ENCODE results near the gene PGPEP1. TPM values are rescaled to one million over a fixed set of nuclear protein-coding genes. Genes with fewer than 3 reads are reported as not detected.

Gene PGPEP1
- total RNA-seq, 2 donors from 2014 or later = 38.9 to 46.0 TPM

DNA sequence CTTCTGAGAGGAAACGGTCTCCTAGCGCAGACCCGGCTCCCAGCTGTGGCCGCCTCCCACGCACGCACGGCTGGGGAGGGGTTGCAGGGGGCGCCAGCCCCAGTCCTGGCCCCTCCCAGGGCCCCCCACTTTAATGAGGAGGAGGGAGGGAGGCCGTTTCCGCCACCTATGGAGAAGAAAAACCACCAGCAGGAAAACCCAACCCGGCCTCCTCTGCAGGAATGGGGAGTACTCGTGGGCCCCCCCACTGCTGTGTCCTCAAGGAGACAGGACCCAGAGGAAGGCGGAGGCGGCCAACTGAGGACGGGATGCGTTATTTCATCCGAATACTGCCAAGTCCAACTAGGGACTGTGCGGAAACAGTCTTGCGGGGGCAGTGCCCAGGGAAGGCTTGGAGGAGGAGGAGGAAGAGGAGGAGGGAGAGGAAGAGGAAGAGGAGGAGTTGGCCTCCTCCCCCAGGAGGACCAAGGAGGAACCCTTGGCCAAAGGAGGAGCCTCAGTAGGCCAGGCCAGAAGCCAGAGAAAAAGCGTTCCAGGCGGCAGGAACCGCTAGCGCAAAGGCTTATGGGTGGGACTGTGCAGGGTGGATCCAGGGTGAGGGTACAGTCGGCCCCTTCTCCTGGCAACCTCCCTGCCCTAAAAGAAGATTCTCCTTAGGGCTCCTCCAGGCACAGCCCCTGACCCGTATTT, 74.9 kb downstream of the PGPEP1 start:
- ATAC-seq (replicated peaks) = no peak
- peak overlapping the region; percentile 83 for H3K4me3 Mint-ChIP-seq
- peaks cover 4% of the 10 kb centered on the region for H3K36me3 Mint-ChIP-seq (ENCODE audit: low read depth)
- no peak overlapping the region for H3K27ac Mint-ChIP-seq
- no peaks in the 10 kb centered on the region for H3K27me3 Mint-ChIP-seq
- H3K9me3 Mint-ChIP-seq = no peaks in the 10 kb centered on the region
- peaks cover 11% of the 10 kb centered on the region for H3K4me1 Mint-ChIP-seq

DNA sequence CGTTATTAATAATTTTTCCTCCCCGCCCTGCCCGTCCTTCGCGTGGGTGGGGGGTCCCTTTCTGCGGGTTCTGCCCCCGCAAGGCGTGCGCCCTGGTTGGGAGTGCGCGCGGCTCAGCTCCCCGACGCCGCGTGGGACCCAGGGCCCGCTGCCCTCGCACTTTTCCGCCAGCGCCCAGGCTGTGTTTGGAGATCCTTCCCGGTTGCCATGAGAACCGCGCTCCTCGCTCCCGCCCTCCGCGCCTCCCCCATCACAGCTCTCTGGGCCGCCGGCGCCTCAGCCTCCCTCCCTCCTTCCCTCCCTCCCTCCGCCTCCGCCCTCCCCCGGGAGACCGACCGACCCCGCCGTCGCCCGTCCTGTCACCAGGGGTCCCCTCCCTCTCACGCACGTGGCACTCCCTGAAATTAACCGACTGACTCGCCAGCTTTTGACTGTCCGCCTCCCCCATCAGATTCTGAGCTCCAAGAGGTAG, 76.4 kb downstream of the PGPEP1 start:
- peak; percentile 14 for ATAC-seq (replicated peaks)
- Mint-ChIP-seq H3K9me3 (no peaks in the 10 kb centered on the region), H3K27ac (peak overlapping the region; percentile 47), H3K36me3 (ENCODE audit: low read depth) (peaks cover 12% of the 10 kb centered on the region), H3K4me3 (peak overlapping the region; percentile 83), H3K27me3 (no peaks in the 10 kb centered on the region), H3K4me1 (peaks cover 20% of the 10 kb centered on the region)

DNA sequence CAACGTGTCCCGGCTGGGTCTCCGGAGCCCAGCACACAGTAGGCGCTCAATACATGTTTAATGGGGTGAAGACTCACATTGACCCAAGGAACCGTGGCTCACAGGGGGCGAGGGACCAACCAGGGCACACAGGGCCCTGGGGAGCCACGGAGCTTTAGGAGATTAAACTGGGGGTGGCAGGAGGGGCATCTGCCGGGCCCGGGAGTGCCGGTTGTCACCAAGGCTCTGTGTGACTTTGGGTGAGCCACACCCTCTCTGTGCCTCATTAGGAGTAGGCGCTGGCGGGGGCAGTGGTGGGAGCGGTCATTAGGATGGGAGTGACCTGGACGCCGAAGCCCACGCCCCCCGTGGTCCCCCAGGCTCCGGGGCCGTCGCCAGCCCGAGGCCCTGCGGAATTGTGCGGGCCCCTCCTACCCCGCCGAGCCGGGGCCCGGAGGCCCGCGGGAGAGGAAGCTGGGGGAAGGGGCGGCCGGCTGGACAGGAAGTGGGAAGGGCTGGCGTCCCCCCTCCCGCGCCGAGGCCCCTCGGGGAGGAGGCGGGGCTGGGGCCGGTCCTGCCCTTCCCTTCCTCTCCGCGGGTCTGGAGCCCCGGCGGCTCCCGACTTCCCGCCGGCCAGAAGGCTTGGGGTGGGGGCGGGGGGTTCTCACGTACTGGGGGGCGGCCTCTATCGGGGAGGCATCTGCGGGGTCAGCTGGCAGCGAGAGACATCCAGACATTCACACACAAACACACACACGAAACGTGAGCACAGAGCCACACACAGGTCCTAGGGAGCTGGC, 77.0 kb downstream of the PGPEP1 start:
- no peaks in the 10 kb centered on the region for H3K27me3 Mint-ChIP-seq
- no peak for ATAC-seq (replicated peaks)
- H3K27ac Mint-ChIP-seq = peak overlapping the region; percentile 47

DNA sequence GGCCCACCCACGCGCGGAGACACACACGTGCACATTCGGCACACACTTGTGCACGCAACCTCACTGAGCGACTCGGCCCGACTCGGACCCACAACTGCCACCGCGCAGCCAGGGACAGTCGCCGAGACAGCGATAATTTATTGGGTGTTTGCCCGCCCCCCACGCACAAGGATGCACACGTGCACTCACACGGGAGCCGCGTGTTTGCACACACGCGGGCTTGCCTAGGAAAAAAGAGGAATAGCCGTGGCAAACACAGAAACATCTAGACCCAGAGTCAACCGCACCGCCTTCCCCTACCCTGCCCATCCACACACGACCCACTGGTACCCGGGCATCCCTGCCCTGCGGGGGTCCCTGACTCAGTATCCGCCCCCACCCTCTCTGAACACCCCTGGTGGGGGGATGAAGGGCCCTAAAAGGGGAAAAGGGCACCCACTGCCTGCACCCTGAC, 77.7 kb downstream of the PGPEP1 start:
- ATAC-seq (replicated peaks) = no peak
- Mint-ChIP-seq H3K4me1 (peaks cover 29% of the 10 kb centered on the region), H3K4me3 (peak overlapping the region; percentile 83), H3K36me3 (ENCODE audit: low read depth) (peaks cover 23% of the 10 kb centered on the region), H3K27me3 (no peaks in the 10 kb centered on the region), H3K9me3 (no peaks in the 10 kb centered on the region), H3K27ac (peak overlapping the region; percentile 78)

More for the DNA sequence above, 77.0 kb downstream of the PGPEP1 start:
- H3K9me3 Mint-ChIP-seq = no peaks in the 10 kb centered on the region
- H3K4me1 Mint-ChIP-seq = peaks cover 24% of the 10 kb centered on the region
- peak overlapping the region; percentile 83 for H3K4me3 Mint-ChIP-seq
- peaks cover 17% of the 10 kb centered on the region for H3K36me3 Mint-ChIP-seq (ENCODE audit: low read depth)

DNA sequence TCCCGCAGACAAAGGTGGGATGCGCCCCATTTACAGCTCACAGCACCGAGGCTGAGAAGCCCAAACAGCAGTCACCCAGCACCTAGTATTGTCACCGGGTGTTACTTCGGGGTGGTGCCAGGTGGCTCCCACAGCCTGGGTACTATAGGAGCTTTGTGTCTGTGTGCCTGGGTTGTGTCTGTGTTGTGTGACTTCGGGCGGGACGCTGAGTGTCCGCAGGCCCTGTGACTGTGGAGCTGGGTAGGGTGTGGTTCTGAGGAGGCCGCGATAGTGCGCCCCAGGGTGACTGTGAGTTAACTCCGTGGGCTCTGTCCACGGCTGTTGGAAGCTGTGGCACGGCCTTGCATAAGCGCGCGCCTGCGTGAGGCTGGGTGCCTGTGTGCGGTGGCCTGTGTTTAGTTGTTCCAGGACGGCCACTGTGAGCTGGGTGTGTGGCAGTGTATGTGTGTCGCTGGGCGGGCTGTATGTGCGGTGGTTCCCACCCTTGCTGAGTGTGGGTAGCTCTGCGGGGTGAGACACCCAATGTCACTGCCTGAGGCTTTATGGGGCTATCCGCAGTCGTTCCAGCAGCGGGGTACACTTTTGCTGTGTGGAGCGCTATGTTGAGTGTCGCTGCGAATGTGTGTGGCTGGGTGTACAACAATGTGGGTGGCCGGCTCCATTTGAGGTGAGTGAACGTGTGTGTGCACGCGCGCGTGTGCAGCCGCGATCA, 78.2 kb downstream of the PGPEP1 start:
- Mint-ChIP-seq H3K36me3 (ENCODE audit: low read depth) (peaks cover 26% of the 10 kb centered on the region), H3K27ac (peak overlapping the region; percentile 78), H3K4me3 (peak overlapping the region; percentile 83), H3K9me3 (no peaks in the 10 kb centered on the region), H3K27me3 (no peaks in the 10 kb centered on the region), H3K4me1 (peaks cover 31% of the 10 kb centered on the region)
- peak; percentile 16 for ATAC-seq (replicated peaks)

DNA sequence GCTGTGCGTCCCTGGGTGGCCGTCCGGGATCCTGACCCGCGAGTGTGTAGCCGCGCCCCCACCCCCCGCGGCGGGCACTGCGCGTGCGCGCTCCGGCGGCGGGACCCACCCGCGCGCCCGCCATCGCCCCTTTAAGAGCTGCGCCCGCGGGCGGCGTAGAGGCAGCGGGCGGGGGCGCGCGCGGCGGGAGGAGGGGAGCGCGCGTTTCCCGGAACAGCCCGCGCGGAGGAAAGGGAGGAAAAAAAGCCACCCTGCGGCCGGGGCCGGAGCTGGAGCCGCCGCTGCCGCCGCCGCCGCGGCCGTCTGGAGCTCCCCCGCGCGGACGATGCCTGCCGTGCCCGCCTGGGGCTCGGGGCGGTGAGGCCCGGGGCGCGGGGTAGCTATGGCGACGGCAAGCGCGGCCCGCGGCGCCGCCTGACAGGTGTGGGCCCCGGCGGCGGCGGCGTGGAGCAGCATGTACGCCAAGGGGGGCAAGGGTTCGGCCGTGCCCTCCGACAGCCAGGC, 78.8 kb downstream of the PGPEP1 start, which contains the start of gene SSBP4:
SSBP4 (plus strand) TSS at position 204 of the 504 bp plus-strand sequence; CDS start at position 455, 251 bp downstream.
- Mint-ChIP-seq H3K4me3 (peak within 1 kb of the TSS; percentile 97), H3K36me3 (ENCODE audit: low read depth) (peaks cover 26% of the 10 kb centered on the region), H3K9me3 (no peaks in the 10 kb centered on the region), H3K27ac (peak within 1 kb of the TSS; percentile 95), H3K27me3 (no peaks in the 10 kb centered on the region), H3K4me1 (peaks cover 31% of the 10 kb centered on the region)
- ATAC-seq (replicated peaks) = peak; percentile 57

Other genes starting within 250 kb of the PGPEP1 start
- 10 to 100 TPM; 23.5 to 46.6 TPM for gene MAST3, start 242.8 kb upstream of the PGPEP1 start, total RNA-seq
- gene PIK3R2, start 187.4 kb upstream of the PGPEP1 start, total RNA-seq = 10 to 100 TPM; 13.0 to 21.8 TPM
- 10 to 100 TPM; 51.7 to 81.1 TPM for gene IFI30, start 166.8 kb upstream of the PGPEP1 start, total RNA-seq
- gene MPV17L2, start 147.4 kb upstream of the PGPEP1 start, total RNA-seq = 10 to 100 TPM in 1 of 2 donors, 1 to 10 TPM in 1; 4.2 to 12.0 TPM
- gene RAB3A, start 136.6 kb upstream of the PGPEP1 start, total RNA-seq = 1 to 10 TPM; 7.2 to 9.5 TPM
- gene PDE4C, start 114.2 kb upstream of the PGPEP1 start, total RNA-seq = 1 to 10 TPM in 1 of 2 donors, under 1 TPM in 1; 0.95 to 1.4 TPM
- 1 to 10 TPM; 1.1 to 1.3 TPM for gene IQCN, start 66.1 kb upstream of the PGPEP1 start, total RNA-seq
- gene JUND, start 59.0 kb upstream of the PGPEP1 start, total RNA-seq = 100 to 1,000 TPM; 177 to 324 TPM
- 100 to 1,000 TPM; 176 to 252 TPM for gene LSM4, start 17.5 kb upstream of the PGPEP1 start, total RNA-seq
- under 1 TPM; 0.45 to 0.50 TPM for gene GDF15, start 45.6 kb downstream of the PGPEP1 start, total RNA-seq
- gene LRRC25, start 57.0 kb downstream of the PGPEP1 start, total RNA-seq = not detected
- gene SSBP4, start 78.8 kb downstream of the PGPEP1 start, total RNA-seq = 100 to 1,000 TPM in 1 of 2 donors, 10 to 100 TPM in 1; 73.8 to 169 TPM
- gene ISYNA1, start 97.5 kb downstream of the PGPEP1 start, total RNA-seq = 10 to 100 TPM; 15.9 to 22.0 TPM
- gene ELL, start 181.5 kb downstream of the PGPEP1 start, total RNA-seq = 10 to 100 TPM; 23.7 to 41.8 TPM
- gene FKBP8, start 203.0 kb downstream of the PGPEP1 start, total RNA-seq = 100 to 1,000 TPM; 222 to 320 TPM
- 100 to 1,000 TPM; 116 to 118 TPM for gene KXD1, start 217.3 kb downstream of the PGPEP1 start, total RNA-seq
- 1,000 to 10,000 TPM; 1,569 to 1,681 TPM for gene UBA52, start 231.3 kb downstream of the PGPEP1 start, total RNA-seq
- gene REX1BD, start 248.2 kb downstream of the PGPEP1 start, total RNA-seq = 10 to 100 TPM; 36.3 to 46.6 TPM